Measurements from ENCODE around the gene SLC37A3.
A peak's percentile ranks its signal among the peaks of the same experiment; 100 is the strongest.
"Not testable (repeated sequence)": the region's sequence is repeated elsewhere in the genome, so short reads cannot be mapped to it uniquely, and the experiment has no call there.

The SLC37A3 gene

DNA sequence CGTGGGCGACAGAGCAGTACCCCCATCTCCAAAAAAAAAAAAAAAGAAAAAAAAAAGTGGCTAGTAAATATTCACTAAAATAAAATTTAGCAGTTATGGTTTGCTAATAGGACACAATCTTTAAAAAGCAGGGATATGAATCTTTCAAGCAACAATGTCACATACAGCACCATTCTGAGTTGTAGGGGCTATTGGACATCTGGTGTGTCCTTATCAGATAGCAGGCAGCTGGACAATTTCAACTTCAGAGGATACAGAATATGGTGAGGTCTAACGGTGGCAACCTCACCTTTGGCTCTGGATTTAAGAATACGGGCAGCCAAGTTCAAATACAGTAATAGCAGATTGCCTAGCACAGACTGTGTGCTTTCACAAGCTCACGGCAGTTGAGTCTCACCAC lies 51.1 kb downstream of the SLC37A3 start:
- no peak for DNase-seq (ENCODE audit: low read depth)

DNA sequence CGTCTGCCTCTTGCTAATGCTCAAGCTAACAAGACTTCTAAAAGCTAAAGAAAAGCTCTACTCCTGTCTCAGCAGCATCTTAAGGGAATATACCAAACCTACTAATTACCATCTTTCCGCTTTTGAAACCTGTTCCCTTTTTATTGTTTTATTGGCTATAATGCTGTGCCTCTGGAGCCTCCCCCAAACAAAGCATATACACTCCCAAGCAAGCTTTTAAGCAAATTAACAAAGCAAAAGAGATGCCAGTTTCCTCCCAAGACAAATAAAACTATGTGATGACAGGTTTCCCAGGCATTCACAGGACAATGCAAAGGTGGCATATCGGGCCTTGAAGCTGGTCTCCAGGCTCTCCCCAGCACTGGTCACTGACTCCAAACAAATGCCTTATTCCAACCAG lies 52.9 kb downstream of the SLC37A3 start:
- no peak for DNase-seq (ENCODE audit: low read depth)

DNA sequence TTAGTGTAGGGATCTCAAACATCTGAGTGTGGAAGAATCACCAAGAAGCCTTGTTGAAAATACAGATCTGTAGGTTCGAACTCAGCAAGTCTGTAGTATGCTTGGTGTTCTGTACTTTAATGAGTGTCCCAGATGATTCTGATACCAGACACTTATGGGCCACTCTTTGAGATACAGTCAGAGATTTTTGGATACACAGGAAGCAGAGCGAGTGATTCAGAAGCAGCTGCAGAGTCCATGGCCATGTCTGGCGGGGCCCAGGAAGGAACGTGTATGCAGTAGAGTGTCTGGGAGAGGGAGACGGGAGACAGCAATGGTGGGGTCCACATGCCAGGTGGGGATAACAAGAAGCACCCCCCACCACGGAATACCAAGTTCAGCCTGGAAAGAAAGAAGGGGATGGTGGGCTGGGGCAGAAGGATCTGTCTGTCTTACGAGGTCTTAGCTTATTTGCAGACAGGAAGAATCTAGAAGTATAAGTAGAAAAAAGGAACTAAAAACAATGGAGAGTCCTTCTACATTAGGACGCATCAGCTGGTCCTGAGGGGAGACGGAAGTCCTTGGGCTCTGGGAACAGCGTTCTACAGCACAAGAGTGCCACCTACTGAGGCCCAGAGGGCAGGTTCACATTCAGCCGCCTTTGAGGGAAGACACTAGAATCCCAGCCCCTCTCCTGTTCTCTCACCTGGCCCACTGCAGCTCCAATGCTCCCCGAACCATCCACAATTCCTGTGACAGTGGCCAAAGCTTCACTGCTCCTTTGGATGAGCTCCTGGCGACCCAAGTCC lies 55.4 kb downstream of the SLC37A3 start:
- DNase-seq (ENCODE audit: low read depth), result peak; percentile 33

DNA sequence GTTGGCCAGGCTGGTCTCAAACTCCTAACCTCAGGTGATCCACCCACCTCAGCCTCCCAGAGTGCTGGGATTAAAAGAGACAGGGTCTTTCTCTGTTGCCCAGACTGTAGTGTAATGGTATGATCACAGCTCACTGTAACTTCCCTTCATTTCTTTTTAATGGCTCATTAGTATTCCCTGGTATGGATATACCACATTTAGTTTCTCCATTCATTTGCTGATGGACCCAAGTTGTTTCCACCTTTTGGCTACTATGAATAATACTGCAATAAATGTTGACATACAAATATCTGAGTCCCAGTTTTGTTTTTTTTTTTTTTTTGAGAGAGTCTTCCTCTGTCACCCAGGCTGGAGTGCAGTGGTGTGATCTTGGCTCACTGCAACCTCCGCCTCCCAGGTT lies 59.4 kb downstream of the SLC37A3 start:
- DNase-seq (ENCODE audit: low read depth), result not testable (repeated sequence)

DNA sequence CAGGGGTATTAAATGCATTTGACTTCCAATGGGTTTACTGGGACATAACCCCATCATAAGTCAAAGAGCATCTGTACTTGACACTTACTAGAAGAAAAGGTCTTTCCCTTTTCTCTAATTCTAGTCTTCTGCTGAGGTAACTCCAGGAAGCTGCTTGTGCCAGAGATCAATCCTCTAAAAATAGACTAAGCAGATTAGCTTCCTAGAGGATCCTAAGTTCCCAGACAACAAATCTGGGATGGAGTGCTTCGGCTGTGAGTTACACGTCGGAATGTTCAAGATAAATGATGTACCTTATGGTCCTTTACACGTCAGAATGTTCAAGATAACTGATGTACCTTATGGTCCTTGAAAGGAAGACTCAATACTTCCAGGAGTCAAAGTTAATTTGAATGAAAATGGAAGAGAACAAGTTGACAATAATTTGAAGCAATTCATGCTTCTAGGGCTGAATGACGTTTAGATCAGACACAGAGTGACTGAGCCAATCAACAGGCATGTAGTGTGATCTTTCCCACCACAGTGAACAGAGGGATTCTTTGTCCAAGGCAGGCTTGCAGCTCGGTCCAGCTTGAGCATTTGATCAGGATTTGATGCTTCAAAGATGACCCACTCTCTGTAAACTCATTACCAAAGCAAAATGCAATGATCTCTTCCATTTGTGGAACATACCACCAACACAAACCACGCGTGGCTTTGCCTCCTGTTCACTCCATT lies 63.8 kb downstream of the SLC37A3 start:
- DNase-seq (ENCODE audit: low read depth), result no peak

DNA sequence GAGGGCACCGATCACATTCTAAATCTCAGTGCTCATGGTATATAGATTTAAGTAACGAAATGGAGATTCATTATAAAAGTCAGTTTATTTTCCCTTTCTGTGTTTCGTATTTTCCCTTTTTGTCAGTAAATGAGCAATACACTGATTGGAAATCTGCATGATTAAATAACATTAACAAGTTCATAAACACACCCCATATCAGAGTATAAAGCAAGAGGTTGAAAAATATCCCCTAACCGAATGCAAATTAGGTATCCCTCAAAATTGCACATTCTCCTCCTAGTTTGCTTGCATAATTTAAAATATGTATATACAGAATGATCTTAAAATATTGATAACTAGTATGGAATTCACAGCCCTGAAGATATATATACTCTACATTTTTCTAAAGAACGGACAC lies 64.6 kb downstream of the SLC37A3 start:
- no peak for DNase-seq (ENCODE audit: low read depth)

DNA sequence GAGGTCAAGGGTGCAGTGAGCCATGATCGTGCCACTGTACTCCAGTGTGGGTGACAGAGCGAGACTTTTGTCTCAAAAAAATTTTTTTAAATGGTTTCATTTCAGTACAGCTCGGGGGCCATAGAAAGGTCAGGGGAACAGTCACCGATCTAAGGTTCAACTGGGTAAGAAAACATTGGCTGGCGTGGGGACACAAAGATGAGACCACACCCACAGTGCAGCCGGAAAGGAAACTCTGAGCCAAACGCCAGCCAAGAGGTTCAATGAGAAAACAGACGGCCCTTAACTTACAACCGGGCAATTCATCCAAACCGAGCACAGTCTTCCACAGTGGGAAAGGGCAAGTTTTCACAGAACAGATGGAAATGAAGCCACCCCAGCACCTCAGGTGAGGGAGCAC lies 65.1 kb downstream of the SLC37A3 start:
- DNase-seq (ENCODE audit: low read depth), result no peak

DNA sequence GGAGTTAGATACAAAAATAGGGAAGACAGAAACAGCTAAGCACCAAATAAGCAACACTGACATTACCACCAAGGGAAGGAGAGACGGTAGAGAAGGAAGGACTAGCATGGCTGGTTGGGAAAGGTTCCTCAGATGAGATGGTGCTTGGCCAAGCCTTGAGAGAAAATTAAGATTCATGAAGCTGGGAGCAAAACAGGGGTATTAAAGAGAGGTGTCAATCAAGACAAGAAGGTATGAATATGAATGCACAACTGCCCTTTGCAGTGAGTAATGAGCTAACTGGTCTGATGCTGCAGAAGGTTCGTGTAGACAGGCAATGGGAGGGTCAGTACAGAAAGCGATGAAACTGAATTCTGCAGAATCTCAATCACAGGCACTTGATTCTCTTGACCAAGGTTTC lies 67.7 kb downstream of the SLC37A3 start:
- DNase-seq (ENCODE audit: low read depth), result no peak

DNA sequence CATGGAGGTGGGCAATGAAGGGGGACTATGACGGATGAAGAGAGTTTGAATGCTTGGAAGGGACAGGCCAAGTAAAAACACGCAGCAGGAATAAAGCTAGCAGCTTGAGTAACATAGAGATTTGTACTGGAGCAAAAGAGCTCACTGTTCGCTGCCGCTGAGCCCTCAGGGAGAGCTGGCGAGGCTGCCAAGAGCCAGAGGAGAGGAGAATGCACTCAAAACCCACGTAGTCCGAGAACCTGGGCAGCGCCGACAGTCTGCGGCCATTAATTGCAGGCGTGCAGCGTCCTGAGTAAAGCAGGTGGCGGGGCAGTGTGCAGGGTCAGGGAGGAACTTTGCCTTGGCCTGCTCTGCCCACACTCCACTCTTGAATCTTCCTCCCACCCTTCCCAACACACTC lies 68.2 kb downstream of the SLC37A3 start:
- DNase-seq (ENCODE audit: low read depth), result no peak

DNA sequence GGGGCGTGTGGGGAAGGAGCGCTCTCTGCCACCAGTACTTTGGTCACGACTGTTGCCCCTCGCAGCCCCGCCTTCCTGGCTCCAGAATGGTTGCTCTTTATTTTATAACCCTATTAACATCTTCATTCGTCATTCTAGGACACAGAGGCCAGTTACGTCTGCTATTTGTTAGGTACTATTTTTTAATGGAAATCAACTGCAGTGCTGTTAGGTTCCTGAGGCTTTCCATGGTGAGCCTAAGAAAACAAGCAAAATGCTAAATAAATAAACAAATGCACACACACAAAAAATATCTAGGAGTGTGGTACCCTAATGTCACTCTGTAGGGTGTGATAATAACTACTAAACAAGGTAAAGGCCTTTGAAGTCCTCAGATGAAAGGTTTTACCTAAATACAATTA lies 71.1 kb downstream of the SLC37A3 start:
- no peak for DNase-seq (ENCODE audit: low read depth)

DNA sequence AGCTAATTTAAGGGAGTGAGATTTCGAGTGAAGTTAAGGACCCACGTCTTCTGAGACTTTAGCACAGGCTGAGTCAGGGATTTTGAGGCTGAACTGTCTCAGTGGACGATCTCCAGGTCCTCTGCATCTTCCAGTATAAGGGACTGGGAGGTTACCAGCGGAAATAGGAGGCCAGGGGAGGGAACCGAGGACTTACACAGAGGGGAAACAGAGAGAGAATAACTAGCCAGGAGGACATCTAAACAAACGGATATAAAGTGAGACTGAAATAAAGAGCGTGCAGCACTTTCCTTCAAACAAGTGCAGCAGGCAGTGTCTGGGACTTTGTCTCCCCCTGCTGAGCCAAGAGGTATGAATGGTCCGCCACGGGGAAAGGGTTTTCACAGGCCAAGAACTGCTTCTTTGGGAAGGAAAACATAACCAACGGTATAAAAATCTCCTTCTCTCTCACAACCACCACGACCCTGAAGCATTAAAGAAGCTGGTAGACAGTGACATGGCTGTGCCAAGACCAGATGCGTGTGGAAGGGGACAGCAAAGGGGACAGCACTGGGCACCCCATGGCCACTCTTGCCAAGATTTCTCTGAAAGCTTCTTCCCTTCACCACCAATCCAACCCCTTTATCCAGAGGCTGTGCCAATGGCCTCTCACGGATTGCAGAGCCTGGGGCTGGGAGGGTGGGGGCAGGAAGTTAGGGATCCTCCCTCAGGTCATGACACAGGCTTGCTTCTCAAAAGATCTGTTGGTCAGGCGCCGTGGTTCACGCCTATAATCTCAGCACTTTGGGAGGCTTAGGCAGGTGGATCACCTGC lies 72.0 kb downstream of the SLC37A3 start:
- peak; percentile 65 for DNase-seq (ENCODE audit: low read depth)

DNA sequence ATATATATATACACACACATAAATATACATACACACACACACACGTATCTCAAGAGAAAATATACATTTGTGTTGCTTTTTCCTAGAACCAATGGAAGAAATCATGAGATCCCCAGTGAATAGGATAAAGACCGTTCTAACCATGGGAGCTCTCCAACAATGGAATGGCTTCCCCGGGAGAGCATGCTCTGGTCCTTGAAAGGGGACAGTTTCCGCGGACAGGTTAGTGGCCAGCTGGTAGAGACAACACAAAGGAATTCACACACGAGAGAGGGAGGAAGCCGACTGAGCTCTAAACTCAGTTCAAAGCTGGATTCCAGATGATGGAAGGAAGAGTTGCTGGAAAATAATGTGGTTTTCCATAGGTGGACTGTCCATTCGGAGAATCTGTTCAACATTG lies 72.7 kb downstream of the SLC37A3 start:
- DNase-seq (ENCODE audit: low read depth), result no peak

DNA sequence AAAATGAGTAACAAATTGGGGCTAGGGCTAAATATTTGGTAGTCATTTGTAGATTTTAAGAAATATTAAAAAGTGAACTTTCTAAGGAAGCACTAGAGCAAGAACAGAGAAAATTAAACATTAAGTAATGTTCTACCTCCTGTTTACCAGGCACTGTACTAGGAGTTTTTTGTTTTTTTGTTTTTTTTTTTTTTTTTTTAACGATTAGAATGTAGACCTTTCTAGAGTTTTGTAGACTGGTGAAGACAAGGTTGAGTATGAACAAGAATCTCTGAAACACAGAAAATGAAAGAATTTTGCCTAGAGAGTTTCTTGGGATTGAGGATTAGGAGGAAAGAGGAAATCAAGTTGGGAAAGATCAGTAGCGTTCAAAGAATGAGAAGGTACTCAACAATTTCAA lies 73.6 kb downstream of the SLC37A3 start:
- DNase-seq (ENCODE audit: low read depth), result no peak

DNA sequence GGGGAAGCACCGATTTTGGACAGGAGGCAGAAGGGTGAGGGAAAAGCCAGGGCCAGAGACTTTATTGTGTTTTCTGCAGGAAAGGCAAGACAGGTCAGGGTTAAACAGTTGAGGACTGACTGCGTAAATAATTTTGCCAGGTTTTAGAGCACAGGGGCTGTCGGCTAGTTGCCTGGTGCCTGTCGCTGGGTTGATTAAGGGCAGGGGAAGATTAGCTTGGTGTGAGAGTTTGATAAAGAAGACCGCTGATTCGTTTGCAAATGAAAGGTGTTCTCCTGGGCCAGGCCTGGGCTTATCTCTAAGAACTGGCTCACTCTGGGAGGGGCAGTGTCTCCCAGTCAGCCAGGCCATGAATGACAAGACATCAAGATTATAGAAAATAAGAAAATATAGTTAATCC lies 75.6 kb downstream of the SLC37A3 start:
- DNase-seq (ENCODE audit: low read depth), result no peak

DNA sequence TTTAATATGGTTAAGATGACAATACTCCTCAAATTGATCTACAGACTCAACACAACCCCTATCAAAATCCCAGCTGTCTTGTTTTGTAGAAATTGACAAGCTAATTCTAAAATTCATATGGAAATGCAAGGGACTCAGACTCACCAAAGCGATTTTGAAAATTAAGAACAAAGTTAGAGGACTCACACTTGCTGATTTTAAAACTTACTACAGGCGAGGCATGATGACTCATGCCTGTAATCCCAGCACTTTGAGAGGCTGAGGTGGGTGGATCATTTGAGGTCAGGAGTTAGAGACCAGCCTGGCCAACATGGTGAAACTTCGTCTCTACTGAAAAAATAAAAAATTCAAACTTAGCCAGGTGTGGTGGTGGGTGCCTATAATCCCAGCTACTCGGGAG lies 78.3 kb downstream of the SLC37A3 start:
- DNase-seq (ENCODE audit: low read depth), result not testable (repeated sequence)

DNA sequence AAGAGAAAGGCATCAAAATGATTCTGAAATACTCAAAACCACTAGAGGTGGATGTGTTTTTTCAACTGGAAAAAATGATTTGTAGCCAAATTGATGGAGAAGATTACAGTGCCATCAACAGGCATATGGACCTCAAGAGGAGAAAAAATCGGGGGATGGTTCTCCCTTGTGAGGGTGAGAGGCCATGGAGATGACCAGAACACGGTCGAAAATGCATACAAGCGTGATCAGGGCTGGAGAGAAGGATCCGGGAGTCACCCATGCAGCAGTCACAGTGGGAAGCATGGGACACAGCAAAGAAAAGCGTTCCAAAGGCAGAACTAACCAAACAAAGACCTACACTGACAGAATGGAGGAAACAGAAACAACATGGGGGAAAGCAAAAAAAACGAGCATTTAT lies 80.3 kb downstream of the SLC37A3 start:
- no peak for DNase-seq (ENCODE audit: low read depth)

DNA sequence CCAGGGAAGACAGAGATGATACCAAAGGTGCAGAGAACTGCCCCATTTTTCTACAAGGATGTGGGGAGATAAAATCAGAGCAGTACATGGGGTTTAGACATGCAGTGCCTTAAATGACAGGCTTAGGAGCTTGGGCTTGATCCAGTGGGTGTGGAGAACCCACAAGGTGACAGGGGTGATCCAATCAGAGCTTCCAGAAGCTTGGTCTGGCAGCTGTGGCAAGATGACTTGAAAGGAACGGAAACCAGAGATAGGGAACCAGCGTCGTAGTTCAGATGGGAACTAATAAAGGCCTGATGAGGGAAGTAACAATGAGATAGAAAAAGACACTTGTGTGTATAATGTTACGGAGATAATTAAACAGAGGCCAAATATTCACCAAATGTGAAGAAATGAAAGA lies 80.7 kb downstream of the SLC37A3 start:
- no peak for DNase-seq (ENCODE audit: low read depth)

DNA sequence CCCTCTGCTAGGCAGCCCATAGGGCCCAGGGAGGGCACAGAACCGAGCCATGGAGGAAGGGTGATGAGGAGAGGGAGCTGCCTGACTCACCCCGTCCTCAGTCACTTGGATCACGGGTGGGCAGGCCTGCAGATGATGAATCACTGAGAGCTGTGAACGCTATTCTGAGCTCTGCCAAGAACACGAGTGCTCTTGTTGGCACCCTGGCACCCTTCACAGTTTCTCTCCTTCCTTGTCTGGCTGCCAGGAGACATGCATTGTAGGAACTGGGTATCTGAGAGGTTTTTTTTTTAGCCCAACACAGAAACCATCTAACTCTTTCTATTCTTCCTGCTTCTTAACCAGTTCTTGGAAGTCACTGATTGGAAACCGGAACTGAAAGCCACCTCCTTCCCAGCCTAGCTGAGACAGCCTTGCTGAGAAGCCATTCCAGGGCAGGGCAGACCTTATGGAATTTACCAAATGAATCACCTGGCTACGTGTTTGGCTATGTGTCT lies 82.1 kb downstream of the SLC37A3 start:
- DNase-seq (ENCODE audit: low read depth), result peak; percentile 75

DNA sequence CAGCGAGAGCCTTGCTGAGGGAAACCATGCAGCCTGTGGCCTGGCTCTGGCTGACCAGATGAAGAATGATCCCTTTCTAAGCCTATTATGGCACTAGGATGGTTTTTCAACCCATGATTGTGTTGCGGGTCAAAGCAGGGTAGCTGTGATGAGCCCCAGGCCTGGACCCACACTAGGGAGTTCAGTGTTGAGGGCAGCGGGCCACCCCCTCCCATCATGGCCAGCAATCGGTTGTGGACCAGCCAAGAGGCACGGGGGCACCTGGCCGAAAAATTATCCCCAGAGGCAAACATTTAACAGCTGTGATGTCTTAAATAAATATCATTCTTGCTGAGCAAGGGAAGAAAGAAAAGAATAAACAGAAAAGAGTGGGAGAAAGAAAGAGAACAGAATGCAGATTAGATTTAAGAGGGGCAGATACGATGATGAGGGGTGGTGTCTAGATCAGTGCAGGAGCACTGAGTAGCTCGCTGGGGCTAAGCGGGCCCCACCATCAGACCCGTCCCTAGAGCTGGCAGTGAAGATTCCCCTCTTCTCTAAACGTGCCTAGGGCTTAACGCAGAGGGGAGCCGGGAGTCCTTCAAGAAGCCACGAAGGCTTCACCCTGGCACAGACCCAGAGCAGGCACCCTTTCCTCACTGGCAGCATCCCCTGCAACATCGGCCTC lies 82.7 kb downstream of the SLC37A3 start:
- no peak for DNase-seq (ENCODE audit: low read depth)

DNA sequence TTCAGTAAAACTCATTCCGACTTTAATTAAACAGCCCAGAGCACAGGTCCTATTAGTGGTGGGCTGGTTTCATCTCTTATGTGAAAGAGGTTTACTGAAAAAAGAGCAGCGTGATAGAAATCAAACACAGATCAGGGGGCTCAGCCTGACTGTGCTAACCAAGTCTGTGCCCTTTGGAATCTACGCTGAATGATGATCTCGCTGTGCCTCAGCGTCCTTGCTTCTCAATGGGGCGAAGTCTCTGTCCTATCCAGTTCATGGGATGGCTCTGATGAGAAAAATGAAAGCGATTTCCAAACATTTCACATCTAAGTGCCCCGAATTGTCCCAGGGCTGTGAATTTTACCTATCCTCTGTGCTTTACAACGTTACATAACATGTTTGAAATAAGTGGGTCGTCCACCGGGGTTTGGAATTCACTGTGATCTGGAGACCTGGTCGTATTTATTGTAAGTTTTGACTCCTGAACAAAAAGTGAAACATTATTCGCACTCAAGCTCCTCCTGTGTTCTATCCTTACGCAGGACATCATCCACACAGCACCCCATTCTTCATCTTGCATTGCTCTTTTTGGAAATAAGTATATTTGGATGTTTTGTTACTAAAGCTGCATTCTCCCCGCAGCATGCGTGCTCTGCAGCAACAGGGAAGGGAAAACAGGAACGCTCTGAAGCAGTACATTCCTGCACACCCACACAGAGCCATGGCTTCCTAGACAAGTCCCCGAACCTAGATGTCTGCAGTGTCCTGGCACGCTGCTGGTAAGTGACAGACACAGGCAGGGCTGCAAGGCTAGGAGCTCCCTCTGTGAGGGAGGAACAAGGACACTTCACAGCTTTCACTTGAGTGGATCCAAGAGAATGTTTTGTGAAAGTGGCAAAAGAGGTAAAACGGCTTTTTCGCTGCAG lies 83.5 kb downstream of the SLC37A3 start:
- peak; percentile 6 for DNase-seq (ENCODE audit: low read depth)
